Bronchial epithelial cell (primary cell): ENCODE results near the gene UGP2. TPM values are rescaled to one million over a fixed set of nuclear protein-coding genes. Genes with fewer than 3 reads are reported as not detected.

Experiments
- total RNA-seq: library from RNA; depleted of rRNA; stranded (reverse); fragments of >200 nt; gene quantifications from 2 replicates; pipeline ENCODE4 v1.2.1, GENCODE V29; 2014

The UGP2 gene
- total RNA-seq, 1 donor from 2014 or later = 127 TPM

Other genes starting within 250 kb of the UGP2 start
- gene VPS54, start 177.5 kb downstream of the UGP2 start, total RNA-seq = 18.2 and 20.9 TPM in 2 replicates